Hepatocyte (in vitro differentiated cells): ENCODE results near the gene HRH1. TPM values are rescaled to one million over a fixed set of nuclear protein-coding genes. Genes with fewer than 3 reads are reported as not detected.

Experiments
- DNase-seq: peaks from one replicate; pipeline ENCODE4 v3.0.0-alpha.2; 2016; ENCODE audit warnings: low spot score
- H2AFZ ChIP-seq: fragments of 200-600 bp; sonication (generic); 2 replicates; pipeline ENCODE4 v1.6.0; 2016; ENCODE audit warnings: antibody characterized with exemption, mild to moderate bottlenecking
- H3K27ac ChIP-seq: fragments of 200-600 bp; sonication (generic); 2 replicates; pipeline ENCODE4 v1.5.1; 2016; ENCODE audit warnings: mild to moderate bottlenecking
- H3K27me3 ChIP-seq: fragments of 200-600 bp; sonication (generic); 2 replicates; pipeline ENCODE4 v1.6.1; 2016
- H3K36me3 ChIP-seq: fragments of 200-600 bp; sonication (generic); replicated peaks from 2 replicates; pipeline ENCODE4 v1.5.1; 2016; ENCODE audit warnings: low read depth; ENCODE audit not compliant: insufficient read depth
- H3K4me1 ChIP-seq: fragments of 200-600 bp; sonication (generic); 2 replicates; pipeline ENCODE4 v1.5.1; 2016; ENCODE audit warnings: mild to moderate bottlenecking, moderate library complexity; ENCODE audit not compliant: insufficient read depth
- H3K4me2 ChIP-seq: fragments of 200-600 bp; sonication (generic); 2 replicates; pipeline ENCODE4 v1.6.0; 2016
- H3K4me3 ChIP-seq: fragments of 200-600 bp; sonication (generic); 2 replicates; pipeline ENCODE4 v1.5.1; 2016; ENCODE audit warnings: mild to moderate bottlenecking
- H3K79me2 ChIP-seq: fragments of 200-600 bp; sonication (generic); 2 replicates; pipeline ENCODE4 v1.6.0; 2017; ENCODE audit warnings: mild to moderate bottlenecking
- H3K9me2 ChIP-seq: fragments of 200-600 bp; sonication (generic); replicated peaks from 2 replicates; pipeline ENCODE4 v1.6.0; 2017; ENCODE audit warnings: mild to moderate bottlenecking; ENCODE audit not compliant: insufficient read depth
- H3K9me3 ChIP-seq: fragments of 200-600 bp; sonication (generic); 2 replicates; pipeline ENCODE4 v1.5.1; 2016; ENCODE audit warnings: low read depth, mild to moderate bottlenecking
- H4K20me1 ChIP-seq: fragments of 200-600 bp; sonication (generic); 2 replicates; pipeline ENCODE4 v1.6.0; 2016; ENCODE audit warnings: mild to moderate bottlenecking; ENCODE audit not compliant: insufficient read depth, poor library complexity, severe bottlenecking
- EZH2 ChIP-seq: fragments of 200-600 bp; sonication (generic); IDR thresholded peaks from 2 replicates; pipeline ENCODE4 v1.6.1; 2016; ENCODE audit warnings: antibody characterized with exemption, mild to moderate bottlenecking, borderline replicate concordance
- EZH2phosphoT487 ChIP-seq: fragments of 200-600 bp; sonication (generic); IDR thresholded peaks from one replicate; pipeline ENCODE4 v1.6.1; 2018; ENCODE audit warnings: antibody characterized with exemption, mild to moderate bottlenecking, low read depth, moderate library complexity; ENCODE audit not compliant: unreplicated experiment, severe bottlenecking
- WGBS: methylation state at CpG from one replicate; pipeline ENCODE4 v1.1.6; 2016; ENCODE audit warnings: low lambda C conversion rate; ENCODE audit errors: missing lambda C conversion rate; 5-methylcytosine and 5-hydroxymethylcytosine counted together
- polyA plus RNA-seq: library from polyadenylated mRNA; unstranded; fragments of >200 nt; fragmentation: Nextera tagmentation; extraction: Ambion mirVana; gene quantifications from 2 replicates; pipeline ENCODE4 v1.2.1, GENCODE V29; 2016
- total RNA-seq: library from RNA; depleted of rRNA; stranded (reverse); fragments of >200 nt; gene quantifications from 2 replicates; pipeline ENCODE4 v1.2.3, GENCODE V29; 2014
- TF ChIP-seq, protein P1 (sequence below): fragments of 200-600 bp; sonication (generic); IDR thresholded peaks from 2 replicates; pipeline ENCODE4 v1.5.1; 2016; ENCODE audit warnings: antibody characterized with exemption, mild to moderate bottlenecking; ENCODE audit not compliant: poor library complexity

Gene HRH1
- total and polyA plus RNA-seq, 2 experiments from 2014 or later: 3.3 to 5.1 TPM

DNA sequence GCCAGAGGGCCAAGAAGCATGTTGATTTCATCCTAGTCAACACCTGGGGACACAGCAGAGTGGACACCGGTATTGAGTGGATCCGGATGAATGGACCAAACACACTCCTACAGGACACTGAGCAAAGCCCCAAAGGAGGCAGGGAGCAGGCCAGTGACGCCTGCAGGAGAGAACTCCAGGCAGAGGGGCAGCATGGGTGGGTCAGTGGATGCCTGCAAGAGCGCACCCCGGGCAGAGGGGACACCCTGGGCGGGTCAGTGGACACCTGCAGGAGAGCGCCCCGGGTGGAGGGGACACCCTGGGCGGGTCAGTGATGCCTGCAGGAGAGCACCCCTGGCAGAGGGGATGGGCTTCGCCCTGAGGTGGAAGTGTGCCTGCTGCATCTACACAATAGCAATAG is 27.6 kb upstream of the HRH1 start:
- TF ChIP-seq, protein P1, sequence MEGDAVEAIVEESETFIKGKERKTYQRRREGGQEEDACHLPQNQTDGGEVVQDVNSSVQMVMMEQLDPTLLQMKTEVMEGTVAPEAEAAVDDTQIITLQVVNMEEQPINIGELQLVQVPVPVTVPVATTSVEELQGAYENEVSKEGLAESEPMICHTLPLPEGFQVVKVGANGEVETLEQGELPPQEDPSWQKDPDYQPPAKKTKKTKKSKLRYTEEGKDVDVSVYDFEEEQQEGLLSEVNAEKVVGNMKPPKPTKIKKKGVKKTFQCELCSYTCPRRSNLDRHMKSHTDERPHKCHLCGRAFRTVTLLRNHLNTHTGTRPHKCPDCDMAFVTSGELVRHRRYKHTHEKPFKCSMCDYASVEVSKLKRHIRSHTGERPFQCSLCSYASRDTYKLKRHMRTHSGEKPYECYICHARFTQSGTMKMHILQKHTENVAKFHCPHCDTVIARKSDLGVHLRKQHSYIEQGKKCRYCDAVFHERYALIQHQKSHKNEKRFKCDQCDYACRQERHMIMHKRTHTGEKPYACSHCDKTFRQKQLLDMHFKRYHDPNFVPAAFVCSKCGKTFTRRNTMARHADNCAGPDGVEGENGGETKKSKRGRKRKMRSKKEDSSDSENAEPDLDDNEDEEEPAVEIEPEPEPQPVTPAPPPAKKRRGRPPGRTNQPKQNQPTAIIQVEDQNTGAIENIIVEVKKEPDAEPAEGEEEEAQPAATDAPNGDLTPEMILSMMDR: no peak
- TF ChIP-seq EZH2: no peak
- TF ChIP-seq EZH2phosphoT487: no peak

DNA sequence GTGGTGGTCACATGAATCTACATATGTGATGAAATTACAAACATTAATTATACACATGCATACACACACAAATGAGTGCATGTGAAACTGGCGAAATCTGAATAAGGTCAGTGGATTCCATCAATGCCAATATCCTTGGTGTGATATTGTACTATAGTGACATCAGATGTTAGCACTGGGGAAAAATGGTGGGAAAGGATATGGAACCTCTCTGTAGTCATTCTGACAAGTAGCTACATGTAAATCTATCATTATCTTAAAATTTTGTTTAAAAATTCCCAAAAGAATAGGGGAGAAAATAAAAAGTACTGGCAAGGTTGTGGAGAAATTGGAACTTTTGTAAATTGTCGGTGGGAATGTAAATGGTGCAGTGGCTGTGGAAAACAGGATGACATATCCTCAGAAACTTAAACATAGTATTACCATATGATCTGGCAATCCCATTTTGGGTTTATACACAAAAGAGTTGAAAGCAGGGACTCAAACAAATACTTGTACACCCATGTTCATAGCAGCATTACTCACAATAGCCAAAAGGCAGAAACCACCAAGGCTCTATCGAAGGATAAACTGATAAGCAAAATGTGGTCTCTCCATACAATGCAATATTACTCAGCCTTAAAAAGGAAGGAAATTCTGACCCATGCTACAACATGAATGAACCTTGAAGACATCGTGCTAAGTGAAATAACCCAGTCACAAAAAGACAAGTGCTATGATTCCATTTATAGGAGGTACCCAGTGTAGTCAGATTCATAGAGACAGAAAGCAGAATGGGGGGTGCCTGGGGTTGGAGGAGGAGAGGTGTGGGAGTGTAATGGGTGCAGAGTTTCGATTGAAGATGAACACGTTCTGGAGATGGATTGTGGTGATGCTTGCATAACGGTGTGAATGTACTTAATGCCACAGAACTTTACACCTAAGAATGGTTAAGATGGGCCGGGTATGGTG is 25.3 kb upstream of the HRH1 start:
- WGBS: 91% methylated on average over 8 of the region's 8 CpGs
- H3K4me1 ChIP-seq: no peaks in the 10 kb centered on the region

More for the DNA sequence above, 27.6 kb upstream of the HRH1 start:
- Histone ChIP-seq H4K20me1 (no peaks in the 10 kb centered on the region), H3K4me2 (no peak overlapping the region), H3K9me3 (no peaks in the 10 kb centered on the region), H3K27me3 (no peaks in the 10 kb centered on the region), H3K9me2 (no peaks in the 10 kb centered on the region), H3K27ac (no peak overlapping the region), H3K4me1 (no peaks in the 10 kb centered on the region), H3K4me3 (no peak overlapping the region), H3K79me2 (no peaks in the 10 kb centered on the region), H2AFZ (no peak overlapping the region), H3K36me3 (no peaks in the 10 kb centered on the region)
- 88% methylated on average over 10 of the region's 10 CpGs for WGBS
- DNase-seq: no peak

DNA sequence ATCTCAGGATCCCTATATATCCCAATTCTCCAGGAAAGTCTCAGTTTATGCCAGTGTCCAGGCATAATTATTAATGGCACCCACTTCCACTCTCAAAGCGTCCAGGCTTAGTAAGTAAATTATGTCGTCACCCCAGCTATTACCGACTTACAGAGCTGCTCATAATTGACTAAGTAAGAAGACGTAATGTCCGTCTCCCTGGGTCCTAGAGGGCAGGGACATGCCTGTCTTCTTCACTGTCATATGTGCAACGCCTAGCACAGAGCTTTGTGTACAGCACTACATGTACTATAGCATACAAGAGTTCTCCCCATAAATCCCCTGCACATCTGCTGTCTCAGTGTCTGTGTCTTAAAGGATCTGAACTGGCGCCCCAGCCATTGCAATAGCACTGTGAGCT is 23.9 kb upstream of the HRH1 start:
- 84% methylated on average over 7 of the region's 7 CpGs for WGBS
- no peaks in the 10 kb centered on the region for H3K9me3 ChIP-seq
- H3K4me2 ChIP-seq: no peak overlapping the region
- TF ChIP-seq EZH2phosphoT487 (no peak), EZH2 (no peak)
- TF ChIP-seq, protein P1: no peak
- no peaks in the 10 kb centered on the region for H3K36me3 ChIP-seq
- no peaks in the 10 kb centered on the region for H3K9me2 ChIP-seq
- no peak overlapping the region for H2AFZ ChIP-seq
- no peak for DNase-seq
- no peaks in the 10 kb centered on the region for H3K4me1 ChIP-seq
- H4K20me1 ChIP-seq: no peaks in the 10 kb centered on the region
- H3K27me3 ChIP-seq: no peaks in the 10 kb centered on the region
- no peaks in the 10 kb centered on the region for H3K79me2 ChIP-seq
- no peak overlapping the region for H3K4me3 ChIP-seq
- H3K27ac ChIP-seq: no peak overlapping the region

More for the DNA sequence above, 25.3 kb upstream of the HRH1 start:
- TF ChIP-seq, protein P1: no peak
- TF ChIP-seq EZH2phosphoT487 (no peak), EZH2 (no peak)
- H4K20me1 ChIP-seq: no peaks in the 10 kb centered on the region
- no peaks in the 10 kb centered on the region for H3K79me2 ChIP-seq
- H3K27ac ChIP-seq: no peak overlapping the region
- H3K9me2 ChIP-seq: no peaks in the 10 kb centered on the region
- H3K9me3 ChIP-seq: no peaks in the 10 kb centered on the region
- H3K4me3 ChIP-seq: no peak overlapping the region
- no peaks in the 10 kb centered on the region for H3K27me3 ChIP-seq
- no peaks in the 10 kb centered on the region for H3K36me3 ChIP-seq
- no peak overlapping the region for H3K4me2 ChIP-seq
- DNase-seq: no peak
- H2AFZ ChIP-seq: no peak overlapping the region
